ENCODE data around the gene LTBP2.

The LTBP2 gene

DNA sequence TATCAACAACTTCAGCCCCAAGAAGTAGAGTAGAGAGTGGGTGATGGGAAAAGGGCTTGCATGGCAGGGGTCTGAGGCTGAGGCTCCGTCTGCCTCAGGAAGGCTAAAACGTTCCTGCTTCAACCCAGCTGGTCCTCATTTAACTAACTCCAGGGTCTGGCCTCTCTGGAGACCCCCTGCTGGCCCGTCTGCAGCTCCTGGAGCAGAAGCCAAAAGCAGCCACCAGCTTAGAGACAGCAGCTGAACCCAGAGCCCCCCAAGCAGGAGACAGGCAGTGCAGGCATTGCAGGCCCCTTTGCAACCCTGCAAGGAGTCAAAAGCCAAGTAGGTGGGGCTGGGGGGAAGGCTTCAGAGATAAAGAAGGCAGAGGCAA lies 25.1 kb upstream of the LTBP2 start:
- DNase-seq, result no peak

DNA sequence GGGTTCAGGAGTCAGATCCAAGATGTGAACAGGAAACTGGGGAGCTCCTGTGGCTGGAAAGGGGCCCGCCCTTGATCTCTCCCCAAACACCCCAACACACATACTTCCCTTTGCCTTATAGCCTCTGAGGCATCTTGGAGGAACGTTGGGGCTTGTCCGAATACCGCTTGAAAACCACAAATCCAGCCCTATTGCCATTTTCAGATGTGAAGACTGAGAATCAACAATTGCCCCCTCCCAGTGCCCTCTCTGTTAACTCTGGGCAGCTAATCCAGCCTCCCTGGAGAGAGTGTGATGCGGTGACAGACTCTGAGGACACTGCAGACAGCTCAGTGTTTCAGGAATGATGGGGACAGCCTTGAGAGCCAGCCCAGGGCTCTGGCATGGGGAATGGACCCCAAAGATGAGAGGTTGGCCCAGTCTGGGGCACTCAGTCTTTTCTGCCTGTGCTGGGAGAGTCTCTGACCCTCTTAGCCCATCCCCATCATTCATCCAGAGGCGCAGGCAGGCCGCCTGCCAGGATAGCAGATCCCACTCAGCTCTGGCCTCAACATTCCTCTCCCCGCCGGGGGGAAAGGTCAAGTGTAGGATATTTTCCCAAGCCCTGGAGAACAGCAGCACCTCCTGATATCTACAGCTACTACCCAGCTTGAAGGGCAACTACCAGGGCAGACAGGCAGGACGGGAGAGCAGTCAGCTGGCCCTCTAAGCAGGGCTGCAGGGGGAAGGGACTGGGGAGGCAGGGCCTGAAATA lies 24.6 kb upstream of the LTBP2 start:
- no peak for DNase-seq

DNA sequence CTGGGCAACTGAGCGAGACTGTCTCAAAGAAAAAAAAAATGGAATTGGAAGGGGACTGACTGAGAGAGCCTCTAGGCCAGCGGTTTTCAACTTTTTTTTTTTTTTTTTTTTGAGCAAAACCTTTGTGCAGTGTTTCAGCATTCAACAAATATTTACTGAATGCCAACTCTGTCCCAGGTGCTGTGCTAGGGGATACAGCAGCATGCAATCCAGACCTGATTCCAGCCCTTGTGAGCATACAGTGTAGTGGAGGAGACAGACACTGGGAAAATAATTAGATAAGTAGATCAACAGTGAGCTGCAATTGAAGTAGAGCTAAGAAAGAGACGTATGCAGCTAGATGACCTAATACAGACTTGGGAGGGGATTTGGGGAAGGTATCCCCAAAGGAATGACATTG lies 23.8 kb upstream of the LTBP2 start:
- no peak for DNase-seq

DNA sequence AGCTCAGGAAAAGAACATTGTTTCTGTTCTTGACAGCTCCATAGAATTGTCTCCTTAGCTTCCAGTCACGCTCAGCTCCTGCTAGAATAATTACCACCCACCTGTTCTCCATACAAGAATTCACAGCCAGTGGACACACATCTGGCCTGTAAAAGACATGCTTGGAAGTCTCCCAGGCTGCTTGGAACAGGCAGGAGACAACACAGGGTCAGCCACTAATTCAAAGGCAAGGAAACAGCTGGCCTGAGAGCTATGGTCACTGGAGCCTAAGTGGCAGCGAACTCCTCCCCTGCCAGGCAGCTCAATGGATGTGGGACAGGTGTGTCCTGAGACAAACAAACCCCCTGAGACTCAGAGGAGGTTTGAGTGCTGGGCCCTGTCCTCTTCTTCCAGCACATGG lies 22.9 kb upstream of the LTBP2 start:
- DNase-seq, result no peak

DNA sequence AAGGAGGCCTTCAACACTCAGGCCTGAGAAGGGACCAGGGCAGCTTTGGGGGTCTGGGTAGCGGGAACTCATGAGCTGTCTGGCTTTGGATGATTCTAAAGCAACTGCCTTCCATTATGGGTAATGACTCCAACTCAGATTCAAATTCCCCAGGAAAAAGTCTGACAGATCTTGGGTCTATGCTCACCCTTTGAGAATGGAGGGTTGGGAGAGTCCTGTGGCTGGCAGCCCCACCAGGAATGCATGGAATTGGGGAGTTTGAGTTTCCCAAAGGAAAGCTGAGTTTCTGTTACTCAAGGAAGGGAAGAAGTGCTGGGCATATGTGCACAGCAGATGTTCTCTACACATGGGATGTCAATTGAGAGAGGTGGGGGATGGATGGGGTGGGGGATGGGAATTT lies 22.4 kb upstream of the LTBP2 start:
- no peak for DNase-seq

DNA sequence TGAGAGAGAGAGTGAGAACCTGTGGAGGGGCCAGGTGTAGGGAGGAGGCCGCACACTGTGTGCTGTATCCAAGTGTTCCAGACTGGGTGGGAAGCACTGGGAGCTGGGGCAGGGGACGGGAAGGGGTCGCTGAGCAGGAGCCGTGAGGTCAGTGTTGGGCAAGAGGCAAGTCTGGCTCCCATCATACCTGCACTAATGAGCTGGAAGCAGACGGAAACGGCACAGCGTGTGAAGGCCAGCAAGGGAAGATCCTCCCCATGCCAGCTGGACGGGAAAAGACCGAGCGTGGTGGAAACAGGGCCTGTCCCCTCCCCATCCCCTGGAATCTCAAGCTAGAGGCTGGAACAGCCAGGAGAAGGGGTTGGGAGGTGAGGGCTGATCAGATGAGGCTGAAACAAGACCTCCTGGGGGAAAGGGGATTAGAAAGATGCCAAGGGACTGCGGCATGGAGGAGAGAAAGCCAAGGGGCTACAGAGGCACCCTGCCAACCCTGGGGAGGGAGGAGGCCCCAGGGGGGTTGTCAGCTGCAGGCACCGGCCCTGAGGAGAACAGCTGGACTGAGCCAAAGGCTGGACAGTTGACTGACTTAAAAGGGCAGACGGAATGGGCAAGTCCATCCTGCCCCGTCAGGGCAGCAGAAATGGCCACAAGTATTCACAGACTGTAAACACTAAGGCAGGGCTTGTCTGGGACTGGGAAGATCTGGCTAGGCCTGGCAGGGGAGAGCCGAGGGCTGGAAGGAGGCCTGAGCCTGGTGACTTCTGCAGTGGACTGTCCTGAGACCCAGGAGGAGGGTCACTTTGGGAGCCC lies 19.0 kb upstream of the LTBP2 start:
- no peak for DNase-seq

DNA sequence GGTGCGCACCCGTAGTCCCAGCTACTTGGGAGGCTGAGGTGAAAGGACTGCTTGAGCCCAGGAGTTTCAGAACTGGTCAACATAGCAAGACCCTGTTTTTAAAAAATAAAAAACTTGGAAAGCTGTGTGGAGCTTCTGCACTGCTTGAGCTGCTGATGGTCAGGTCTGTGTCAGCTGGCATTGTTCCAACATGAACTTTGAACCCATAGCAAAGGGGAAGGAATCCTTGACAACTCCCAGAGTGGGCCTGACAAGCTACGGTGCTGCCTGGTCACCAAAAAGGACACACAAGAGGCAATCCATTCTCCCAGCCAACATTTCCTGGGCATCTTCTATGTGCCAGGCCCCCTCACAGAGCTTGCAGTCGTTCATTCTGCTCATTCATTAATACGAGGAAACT lies 16.4 kb upstream of the LTBP2 start:
- no peak for DNase-seq

DNA sequence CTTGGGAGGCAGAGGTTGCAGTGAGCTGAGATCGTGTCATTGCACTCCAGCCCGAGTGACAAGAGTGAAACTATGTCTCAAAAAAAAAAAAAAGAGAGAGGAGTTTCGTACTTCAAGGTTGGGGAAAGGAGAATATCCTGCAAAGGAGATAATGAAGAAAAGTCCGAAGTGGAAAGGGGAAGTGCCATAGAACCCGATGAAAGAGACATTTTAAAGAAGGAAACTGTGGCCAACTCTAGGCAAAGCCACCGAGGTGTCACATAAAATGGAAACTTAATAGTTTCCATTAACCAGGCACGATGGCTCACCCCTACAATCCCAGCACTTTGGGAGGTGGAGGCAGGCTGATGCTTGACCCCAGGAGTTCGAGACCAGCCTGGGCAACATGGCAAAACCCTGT lies 15.0 kb upstream of the LTBP2 start:
- DNase-seq, result no peak

DNA sequence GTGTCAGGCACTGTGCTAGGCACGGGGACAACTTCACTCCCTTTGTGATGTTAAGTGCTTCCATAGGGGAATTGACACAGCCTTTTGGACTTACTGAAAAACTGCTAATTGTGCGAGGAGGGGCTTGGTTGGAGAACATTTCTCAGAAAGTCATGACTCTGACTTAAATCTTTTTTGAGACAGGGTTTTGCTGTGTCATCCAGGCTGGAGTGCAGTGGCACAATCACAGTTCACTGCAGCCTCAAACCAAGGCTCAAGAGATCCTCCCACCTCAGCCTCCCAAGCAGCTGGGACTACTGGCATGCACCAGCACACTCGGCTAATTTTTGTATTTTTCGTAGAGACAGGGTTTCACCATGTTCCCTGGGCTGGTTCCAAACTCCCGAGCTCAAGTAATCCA lies 10.2 kb upstream of the LTBP2 start:
- no peak for DNase-seq

DNA sequence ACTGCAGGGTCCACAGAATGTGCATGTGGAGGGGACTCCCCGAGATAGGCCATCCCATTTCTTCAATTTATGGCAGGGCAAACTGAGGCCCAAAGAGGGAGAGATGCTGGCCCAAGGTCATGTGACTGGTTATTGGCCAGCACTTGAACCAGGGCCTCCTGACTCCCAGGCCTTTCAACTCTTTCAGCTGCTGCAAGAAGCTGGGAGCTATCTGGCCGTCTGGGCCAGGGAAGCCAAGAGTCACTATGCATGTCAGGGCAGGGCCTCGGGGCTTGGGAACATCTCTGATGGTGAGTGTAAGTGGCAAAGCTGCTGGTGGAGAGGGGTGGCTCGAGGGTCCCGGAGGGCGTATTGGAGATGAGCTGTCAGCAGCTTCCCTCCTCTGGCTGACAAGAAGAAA lies 9.5 kb upstream of the LTBP2 start:
- no peak for DNase-seq

DNA sequence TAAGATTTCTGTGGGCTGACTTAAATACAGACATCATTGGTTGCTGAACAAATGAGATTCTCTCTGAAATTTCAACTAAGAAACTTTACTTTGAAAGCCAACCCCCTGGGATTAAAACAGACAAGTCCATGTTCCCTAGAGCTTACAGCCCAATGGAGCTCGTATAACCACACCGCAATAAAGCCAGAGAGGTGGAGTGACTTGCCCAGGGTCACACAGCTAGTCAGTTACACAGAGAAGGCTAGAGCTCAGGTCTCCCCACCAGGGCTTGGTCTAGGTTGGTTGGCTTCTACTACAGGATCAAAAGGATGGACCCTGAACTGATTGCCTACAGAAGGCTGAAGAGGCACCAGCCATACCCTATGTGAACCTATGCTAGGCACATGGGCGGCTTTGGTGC lies 8.9 kb upstream of the LTBP2 start:
- DNase-seq, result no peak

DNA sequence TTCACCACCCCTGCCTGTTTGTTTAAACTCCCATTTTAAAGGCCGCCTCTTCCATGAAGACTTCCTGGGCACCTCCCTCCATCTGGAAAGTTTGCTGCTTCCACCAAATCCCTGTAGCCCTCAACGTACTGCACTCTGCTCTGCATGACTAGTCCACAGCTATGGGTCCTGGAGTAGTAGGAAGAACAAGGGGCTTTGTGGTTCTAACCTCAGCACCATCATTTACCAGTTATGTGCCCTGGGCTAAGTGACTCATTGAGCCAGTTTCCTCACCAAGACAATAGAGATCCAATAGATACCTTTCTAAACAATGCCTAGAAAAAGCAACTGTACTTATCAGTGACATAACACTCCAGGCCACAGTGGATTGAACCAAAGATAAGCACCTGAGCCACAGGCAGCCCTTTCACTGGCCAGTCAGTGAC lies 8.5 kb upstream of the LTBP2 start:
- DNase-seq, result peak; percentile 32

DNA sequence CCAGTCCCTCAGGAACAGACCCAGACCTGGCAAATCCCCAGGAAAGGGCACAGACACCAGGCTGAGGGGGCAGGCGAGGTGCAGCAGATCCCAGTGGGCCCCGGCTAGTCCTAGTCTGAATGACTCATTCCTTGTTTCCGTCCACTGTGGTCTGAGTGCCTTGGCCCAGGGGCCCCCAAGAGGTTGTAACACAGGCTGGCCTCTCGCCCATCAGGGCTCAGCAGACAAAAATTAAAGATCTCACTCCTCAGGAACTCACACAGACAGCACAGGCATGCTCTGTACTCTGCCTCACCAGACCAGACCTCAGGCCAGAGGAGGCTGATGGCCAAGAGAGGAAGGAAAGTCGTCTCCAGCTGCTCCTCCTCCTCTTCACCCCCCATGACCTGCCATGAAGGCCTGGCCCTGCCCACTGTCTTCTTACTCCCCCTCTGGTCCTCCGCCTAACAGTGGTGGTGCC lies 7.7 kb upstream of the LTBP2 start:
- no peak for DNase-seq

DNA sequence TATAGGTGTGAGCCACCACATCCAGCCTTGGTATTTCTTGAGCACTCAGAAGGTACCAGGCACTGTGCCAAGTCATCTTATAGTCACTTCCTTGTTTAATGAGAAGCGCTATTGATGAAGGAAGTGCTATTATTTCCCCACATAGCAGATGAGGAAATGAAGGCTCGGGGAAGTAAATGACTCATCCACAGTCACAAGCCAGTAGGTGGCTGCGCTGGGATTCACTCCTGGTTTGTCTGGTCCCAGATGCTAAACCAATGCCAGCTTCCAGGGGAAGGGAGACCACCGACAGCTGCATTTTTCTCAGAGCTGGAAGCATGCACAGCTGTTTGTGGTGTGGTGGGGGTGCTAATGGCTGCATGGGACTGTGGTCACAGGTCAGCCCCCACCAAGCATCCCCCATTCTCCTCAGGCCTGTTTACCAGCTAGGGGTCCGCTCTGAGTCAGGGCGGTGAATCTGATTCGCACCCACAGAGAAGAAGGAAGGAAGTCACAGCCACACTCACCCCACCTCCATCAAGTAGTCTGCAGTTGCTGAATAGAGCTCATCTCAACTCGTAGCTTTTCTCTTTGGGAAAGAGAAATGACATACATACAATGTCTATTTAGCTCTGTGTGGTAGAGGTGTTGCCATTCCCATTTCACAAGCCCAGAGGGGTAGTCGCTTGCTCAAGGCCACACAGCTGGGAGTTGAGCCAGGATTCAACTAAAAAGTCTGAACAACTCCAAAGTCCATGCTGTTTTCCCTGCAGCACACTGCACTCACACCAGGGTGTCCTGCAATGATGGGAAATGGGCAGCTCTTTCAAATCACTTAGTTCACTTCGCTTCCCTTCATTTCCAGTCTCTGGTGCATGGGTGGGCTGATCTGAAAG lies 6.3 kb upstream of the LTBP2 start:
- peak; percentile 69 for DNase-seq

DNA sequence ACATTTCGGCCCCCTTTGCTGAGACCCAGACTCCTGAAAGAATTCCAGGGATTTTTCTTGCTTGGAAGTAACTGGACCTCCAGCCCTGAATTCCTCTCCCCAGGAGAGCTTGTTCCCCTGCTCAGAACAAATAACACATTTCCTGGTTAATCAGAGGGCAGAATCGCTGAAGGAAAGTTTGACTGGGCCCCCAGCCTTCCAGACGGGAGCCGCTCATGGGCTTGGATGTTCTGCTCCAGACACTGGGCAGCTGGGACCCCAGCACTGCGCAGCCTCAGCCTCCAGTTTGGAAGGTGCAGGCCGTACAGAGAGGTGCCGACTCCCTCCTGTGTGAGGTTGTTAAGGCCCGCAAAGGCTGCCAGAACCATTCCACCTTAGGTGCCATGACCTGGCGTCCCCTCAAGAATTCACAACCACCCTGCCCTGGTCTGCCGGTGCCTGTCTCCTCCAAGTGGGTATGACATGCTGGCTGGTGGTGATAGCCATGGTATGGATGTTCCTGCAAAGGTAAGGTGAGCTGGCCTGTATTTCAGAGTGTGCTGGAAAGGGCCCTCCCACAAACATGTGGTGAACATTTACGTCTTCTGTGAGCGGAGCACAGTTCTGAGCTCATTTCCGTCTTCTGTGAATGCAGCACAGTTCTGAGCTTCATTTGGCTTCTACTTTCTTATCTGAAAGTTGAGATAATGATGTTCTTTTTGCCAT lies 5.1 kb upstream of the LTBP2 start:
- no peak for DNase-seq

DNA sequence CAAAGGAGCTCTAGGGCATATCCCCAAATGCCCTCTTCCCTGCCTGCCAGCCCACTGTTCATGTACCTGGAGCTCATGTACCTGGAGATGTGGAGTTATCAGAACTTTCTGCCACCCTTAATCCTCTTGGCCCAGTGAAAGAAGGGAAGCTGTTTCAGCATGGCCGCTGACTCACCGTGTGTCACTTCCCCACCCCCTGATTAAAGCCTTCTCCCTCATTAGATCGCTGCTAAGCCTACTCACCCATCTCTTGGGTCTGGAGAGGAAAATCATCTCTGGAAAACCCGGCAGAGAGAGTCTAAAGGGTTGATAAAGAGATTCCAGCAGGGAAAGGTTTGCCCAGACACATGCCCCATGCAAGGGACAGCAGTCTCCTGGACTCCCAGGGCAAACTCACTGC lies 4.5 kb upstream of the LTBP2 start:
- no peak for DNase-seq

DNA sequence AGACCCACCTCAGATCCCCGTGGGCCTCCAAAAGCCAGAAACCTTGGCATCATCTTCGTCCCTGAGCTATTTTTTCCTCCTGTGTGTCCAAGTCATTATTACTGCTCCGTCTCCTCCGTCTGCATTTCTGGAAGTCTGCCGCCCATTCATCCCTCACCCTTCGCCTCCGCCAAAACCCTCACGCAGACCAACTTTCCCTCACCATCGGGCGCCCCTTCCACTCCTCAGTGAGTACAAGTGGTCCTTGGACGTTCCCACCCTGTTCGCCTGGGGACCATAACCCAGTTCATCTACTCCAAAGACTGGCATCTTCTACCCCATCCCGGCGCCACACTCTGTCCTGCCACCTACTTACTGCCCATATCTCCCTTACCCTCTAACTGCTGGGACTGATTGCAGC lies 3.7 kb upstream of the LTBP2 start:
- no peak for DNase-seq

DNA sequence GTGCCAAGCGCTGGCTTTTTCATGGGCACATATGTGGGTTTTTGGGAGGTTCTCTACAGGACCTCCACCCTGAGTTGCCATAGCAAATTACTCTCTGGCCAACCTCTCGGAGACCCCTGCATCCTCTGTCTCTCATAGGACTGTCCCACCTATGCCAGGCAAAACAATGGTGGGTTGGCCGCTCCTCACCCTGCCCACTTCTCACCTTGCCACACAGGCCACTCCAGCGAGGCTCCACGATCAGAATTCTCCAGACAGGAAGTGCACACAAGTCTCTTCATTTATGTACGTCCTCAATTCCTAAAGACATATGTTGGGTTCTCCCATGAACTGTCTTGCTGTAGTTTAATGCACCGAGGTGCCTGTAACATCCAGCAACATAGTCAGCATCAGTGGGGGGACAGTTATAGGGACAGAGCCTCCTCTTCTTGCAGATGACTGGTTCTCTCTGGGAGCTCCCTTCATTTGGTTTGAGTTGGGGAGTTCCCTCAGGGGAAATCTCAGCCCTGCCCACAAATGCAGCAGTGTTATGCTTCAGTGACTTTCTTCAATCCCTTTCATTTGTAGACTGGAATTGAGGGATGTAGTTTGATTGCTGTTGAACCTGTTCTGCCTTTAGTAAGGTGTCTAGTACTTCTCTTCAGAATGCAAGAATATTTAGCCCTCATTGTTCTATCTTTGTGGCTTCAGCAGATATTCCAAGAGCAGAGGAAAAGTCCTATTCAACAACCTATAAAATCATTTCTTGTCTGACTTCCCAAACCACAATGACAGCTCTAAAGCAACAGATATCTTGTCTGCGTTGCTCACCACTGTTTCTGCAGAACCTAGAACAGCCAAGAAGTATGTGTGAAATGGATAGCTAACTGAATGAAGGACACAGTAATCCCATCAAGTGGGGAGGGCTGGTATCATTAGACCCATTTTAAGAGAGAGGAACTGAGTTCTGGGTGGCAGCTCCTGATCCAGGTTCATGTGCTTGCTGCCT lies 2.8 kb upstream of the LTBP2 start:
- DNase-seq, result no peak

DNA sequence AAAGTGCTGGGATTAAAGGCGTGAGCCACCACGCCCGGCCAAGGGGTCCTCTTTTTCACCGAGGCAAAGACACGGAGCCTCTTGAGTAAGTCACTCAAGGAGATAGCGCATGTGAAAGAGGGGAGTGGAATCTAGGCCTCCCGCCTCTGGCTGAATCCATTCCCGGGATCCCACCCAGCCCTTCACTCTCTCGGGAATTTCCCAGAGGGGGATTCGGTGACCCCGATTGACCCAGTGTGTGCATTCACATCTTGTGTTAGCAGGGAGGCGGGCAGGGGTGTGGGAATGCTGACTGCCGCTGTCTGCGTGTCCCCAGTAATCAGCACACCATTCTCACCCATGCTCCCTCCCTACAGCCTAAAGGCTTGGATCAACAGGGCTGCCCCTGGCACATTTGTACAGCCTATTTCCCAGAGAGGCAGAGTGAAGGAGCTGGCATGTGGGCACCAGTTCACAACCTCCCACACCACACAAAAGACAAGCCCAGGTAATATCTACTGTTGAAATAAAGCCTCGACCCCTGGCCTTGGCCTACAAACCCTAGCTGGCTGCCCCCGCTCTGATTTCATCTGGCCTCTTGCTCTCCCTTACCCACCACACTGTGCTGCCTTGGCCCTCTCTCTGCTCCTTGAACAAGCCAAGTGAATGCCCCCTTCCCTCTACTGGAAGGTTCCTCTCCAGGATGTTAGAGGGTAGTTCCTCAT lies 1.3 kb upstream of the LTBP2 start:
- DNase-seq, result no peak

DNA sequence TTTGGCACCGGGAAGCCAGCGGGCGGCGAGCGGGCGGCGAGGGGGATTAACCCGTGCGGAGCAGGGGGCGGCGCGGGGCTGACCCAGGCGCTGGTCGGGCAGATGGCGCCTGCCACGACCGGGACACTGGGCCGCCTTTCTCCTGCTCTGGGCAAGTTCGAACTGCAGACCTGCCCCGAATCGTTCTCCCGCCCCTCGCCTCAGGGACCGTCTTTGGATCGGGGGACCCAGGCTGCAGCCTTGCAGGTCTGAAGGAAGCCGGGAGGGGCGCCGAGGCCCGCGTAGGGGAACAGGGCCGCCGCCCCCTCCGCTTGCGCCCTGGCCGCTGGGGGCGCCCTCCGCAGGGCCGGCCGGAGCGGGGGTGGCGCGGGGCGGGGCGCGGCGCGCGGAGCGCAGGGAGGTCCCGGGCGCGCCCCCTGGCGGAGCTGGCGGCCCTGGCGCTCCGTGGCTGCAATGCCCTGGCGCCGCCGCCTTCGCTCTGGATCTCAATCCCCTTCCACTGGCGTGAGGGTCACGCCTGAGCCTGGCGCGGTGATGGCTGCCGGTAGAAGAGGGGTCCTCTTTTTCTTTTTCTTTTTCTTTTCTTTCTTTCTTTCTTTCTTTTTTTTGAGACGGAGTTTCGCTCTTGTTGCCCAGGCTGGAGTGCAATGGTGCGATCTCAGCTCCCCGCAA lies 449 bp upstream of the LTBP2 start:
- DNase-seq, result peak; percentile 84

All from activated CD8-positive, alpha-beta memory T cell treated with anti-CD3 and anti-CD28 coated beads, Interleukin-2, amount 50 U/mL, for 4 hours (primary cell).